EL (cell line): ENCODE results near the gene FAM153A.
"Not testable (repeated sequence)": the region's sequence is repeated elsewhere in the genome, so short reads cannot be mapped to it uniquely, and the experiment has no call there.

Source experiments
- DNase-seq: peaks from one replicate; pipeline ENCODE4 v3.0.0-alpha.2; 2016

The FAM153A gene

DNA sequence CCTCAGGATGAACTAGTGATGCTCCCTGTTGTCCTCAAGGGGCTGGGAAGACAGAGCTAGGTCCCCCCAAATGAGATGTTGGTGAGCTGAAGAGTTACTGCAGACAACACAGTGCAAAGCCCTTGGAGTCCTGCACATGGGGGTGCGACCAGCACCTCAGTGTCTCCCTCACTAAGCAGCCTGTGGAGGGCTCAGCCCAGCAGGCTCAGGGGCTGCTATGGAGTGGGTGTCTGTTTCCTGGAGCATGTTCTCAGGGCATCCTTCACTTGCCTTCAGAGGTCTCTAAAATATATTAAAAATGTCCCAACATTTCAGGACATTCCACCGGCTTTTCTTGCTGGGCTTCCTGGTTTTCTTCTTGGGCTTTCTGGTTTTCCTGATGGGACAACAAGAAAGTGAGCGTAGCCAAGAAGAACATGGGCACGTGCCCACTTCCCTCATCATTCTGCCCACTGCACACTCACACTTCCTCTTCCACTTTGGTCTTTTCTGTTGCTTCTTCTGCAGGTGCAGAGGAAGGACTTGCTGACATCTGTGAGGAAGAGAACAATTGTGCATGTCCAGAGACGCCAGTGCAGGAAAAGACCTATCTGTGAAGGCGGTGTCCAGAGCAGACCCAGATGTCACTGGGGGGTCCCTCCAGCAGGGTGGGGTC is 58.7 kb downstream of the FAM153A start:
- not testable (repeated sequence) for DNase-seq

DNA sequence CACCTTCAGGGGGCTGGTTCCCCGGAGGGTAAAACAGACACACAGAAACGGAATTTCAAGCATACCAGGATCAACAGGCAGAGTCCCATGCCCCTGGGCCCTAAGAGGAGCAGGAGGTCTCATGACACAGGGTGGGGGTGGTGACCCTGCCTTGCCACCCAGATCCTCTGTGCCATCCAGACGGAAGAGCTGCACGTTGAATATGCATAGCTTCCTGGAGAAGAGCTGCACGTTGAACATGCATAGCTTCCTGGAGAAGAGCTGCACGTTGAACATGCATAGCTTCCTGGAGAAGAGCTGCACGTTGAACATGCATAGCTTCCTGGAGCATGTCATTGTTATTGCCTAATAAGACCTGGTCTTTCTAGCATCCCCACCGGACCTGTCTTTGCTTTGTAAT is 59.9 kb downstream of the FAM153A start:
- DNase-seq = not testable (repeated sequence)

- DNase-seq = not testable (repeated sequence)
These were observed 62.7 kb downstream of the FAM153A start for GRCh38 chr5:177719989-177720388.

DNA sequence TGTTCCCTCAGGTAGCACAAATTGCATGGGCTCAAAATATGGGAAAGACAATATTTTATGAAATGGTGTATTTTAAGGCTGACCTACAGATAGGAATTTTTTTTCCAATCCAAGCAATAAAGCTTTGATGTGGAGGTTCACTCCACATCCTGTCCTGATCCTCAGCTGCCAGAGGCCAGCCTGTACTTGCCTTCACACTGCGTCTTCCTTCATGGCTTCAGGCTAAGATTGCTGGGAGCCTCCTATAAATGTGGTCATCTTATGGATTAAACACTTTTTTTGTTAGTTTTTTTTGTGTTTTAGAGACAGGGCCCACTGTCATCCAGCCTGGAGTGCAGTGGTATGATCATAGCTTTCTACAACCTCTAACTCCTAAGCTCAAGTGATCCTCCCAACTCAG is 67.3 kb downstream of the FAM153A start:
- not testable (repeated sequence) for DNase-seq

DNA sequence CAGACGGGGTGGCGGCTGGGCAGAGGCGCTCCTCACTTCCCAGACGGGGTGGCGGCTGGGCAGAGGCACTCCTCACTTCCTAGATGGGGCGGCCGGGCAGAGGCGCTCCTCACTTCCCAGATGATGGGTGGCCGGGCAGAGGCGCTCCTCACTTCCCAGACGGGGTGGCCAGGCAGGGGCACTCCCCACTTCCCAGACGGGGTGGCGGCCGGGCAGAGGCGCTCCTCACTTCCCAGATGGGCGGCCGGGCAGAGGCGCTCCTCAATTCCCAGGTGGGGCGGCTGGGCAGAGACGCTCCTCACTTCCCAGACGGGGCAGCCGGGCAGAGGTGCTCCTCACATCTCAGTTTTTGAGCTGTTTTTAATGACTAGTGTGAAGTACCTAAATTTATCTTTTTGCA is 86.6 kb downstream of the FAM153A start:
- not testable (repeated sequence) for DNase-seq

GRCh38 chr5:177695356-177695930 is 87.3 kb downstream of the FAM153A start:
- DNase-seq = not testable (repeated sequence)

GRCh38 chr5:177694518-177694835 is 88.2 kb downstream of the FAM153A start:
- not testable (repeated sequence) for DNase-seq

- DNase-seq = not testable (repeated sequence)
These were observed 88.8 kb downstream of the FAM153A start for GRCh38 chr5:177693671-177694517.

GRCh38 chr5:177692969-177693368 is 89.7 kb downstream of the FAM153A start:
- DNase-seq = not testable (repeated sequence)

- DNase-seq = not testable (repeated sequence)
These were observed 90.2 kb downstream of the FAM153A start for GRCh38 chr5:177692507-177692906.

GRCh38 chr5:177689011-177689610 is 93.6 kb downstream of the FAM153A start:
- DNase-seq = not testable (repeated sequence)

- not testable (repeated sequence) for DNase-seq
These were observed 94.6 kb downstream of the FAM153A start for GRCh38 chr5:177688091-177688490.

DNA sequence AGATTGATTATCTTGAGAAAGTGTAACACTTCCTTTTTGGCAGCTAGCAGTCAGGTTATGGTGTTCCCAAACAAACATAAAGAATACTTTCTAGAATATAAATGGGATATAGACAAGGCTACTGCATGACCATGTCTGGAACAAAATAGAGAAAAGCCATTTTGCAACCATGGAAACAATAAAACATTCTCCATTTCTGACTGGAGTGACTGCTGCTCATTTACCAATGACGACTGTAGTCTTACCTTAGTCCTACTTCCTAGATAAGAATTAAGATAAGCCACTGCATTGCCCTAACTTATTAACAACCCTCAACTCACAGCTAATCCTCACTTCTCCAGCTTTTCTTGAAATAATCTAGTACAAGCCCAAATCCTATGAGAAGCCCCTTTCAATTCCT is 100.8 kb downstream of the FAM153A start:
- DNase-seq = not testable (repeated sequence)
